IMR-90 (cell line): ENCODE measurements around the gene FBXL4. TPM values are rescaled to one million over a fixed set of nuclear protein-coding genes. Genes with fewer than 3 reads are reported as not detected.

Experiments used
- ATAC-seq: fragments of 200-7000 bp; cut with Tn5 transposase; 2 replicates; pipeline ENCODE4 v1.9.1; 2020; ENCODE audit warnings: low read depth, mild to moderate bottlenecking, moderate library complexity
- BruUV-seq: library from RNA; stranded (reverse); fragments of 400-500 nt; replicated peaks from 2 replicates; lab custom pipeline; 2021; lab: Mats Ljungman, UMichigan
- CTCF ChIA-PET: fragments of 300-600 bp; formaldehyde crosslinking; extraction: SDS; loops from one replicate; lab custom pipeline; 2021; ENCODE audit warnings: antibody characterized with exemption; lab: Yijun Ruan, JAX
- POLR2A ChIA-PET: fragments of 300-600 bp; sonication (Branson Sonifier 250); formaldehyde crosslinking; loops from one replicate; lab custom pipeline; 2022; ENCODE audit warnings: antibody characterized with exemption; ENCODE audit not compliant: unreplicated experiment; lab: Charles Lee
- DNase-seq: peaks from one replicate; pipeline ENCODE4 v3.0.0; 2013
- H2AFZ ChIP-seq: replicated peaks from 2 replicates; pipeline ENCODE3; 2013; ENCODE audit warnings: low read length, mild to moderate bottlenecking; ENCODE audit not compliant: poor library complexity
- H2AK5ac ChIP-seq: 2 replicates; pipeline ENCODE4 v1.6.1; 2013; ENCODE audit warnings: low read depth, low read length, inconsistent platforms
- H2AK9ac ChIP-seq: replicated peaks from 2 replicates; pipeline ENCODE3; 2013; ENCODE audit warnings: mild to moderate bottlenecking, low read depth, low read length, moderate library complexity; ENCODE audit not compliant: poor library complexity
- H2BK120ac ChIP-seq: 2 replicates; pipeline ENCODE4 v1.6.1; 2013; ENCODE audit warnings: low read depth, low read length, inconsistent platforms
- H2BK15ac ChIP-seq: 3 replicates; pipeline ENCODE4 v1.6.1; 2013; ENCODE audit warnings: low read depth, low read length, inconsistent platforms
- H2BK20ac ChIP-seq: 2 replicates; pipeline ENCODE4 v1.6.1; 2013; ENCODE audit warnings: low read depth, mild to moderate bottlenecking, inconsistent platforms, low read length, moderate library complexity
- H2BK5ac ChIP-seq: 2 replicates; pipeline ENCODE4 v1.6.1; 2013; ENCODE audit warnings: mild to moderate bottlenecking, low read depth, low read length, inconsistent platforms; ENCODE audit not compliant: poor library complexity, severe bottlenecking
- H3K14ac ChIP-seq: replicated peaks from 2 replicates; pipeline ENCODE4 v1.6.1; 2013; ENCODE audit warnings: low read depth, low read length, inconsistent platforms
- H3K18ac ChIP-seq: 2 replicates; pipeline ENCODE4 v1.6.1; 2013; ENCODE audit warnings: low read depth, low read length, control low read depth
- H3K23ac ChIP-seq: 2 replicates; pipeline ENCODE4 v1.6.1; 2013; ENCODE audit warnings: low read depth, low read length, inconsistent platforms
- H3K27ac ChIP-seq: 2 replicates; pipeline ENCODE4 v1.5.1; 2013; ENCODE audit warnings: mild to moderate bottlenecking, control low read depth, low read length; ENCODE audit not compliant: insufficient read depth
- H3K27me3 ChIP-seq: 2 replicates; pipeline ENCODE4 v1.6.1; 2013; ENCODE audit warnings: low read length; ENCODE audit not compliant: control insufficient read depth, insufficient read depth
- H3K36me3 ChIP-seq: 2 replicates; pipeline ENCODE4 v1.6.1; 2013; ENCODE audit warnings: low read length, mixed read lengths; ENCODE audit not compliant: control insufficient read depth, insufficient read depth
- H3K4ac ChIP-seq: 2 replicates; pipeline ENCODE4 v1.6.1; 2013; ENCODE audit warnings: low read depth, low read length, inconsistent platforms
- H3K4me1 ChIP-seq: 2 replicates; pipeline ENCODE4 v1.6.1; 2013; ENCODE audit warnings: low read length, mixed read lengths; ENCODE audit not compliant: control insufficient read depth, insufficient read depth
- H3K4me2 ChIP-seq: 2 replicates; pipeline ENCODE4 v1.6.1; 2013; ENCODE audit warnings: low read depth, mild to moderate bottlenecking, control low read depth, low read length, moderate library complexity
- H3K4me3 ChIP-seq: 2 replicates; pipeline ENCODE4 v1.5.1; 2013; ENCODE audit warnings: low read depth, mild to moderate bottlenecking, control low read depth, low read length, moderate library complexity; ENCODE audit not compliant: insufficient read depth
- H3K56ac ChIP-seq: 2 replicates; pipeline ENCODE4 v1.6.1; 2013; ENCODE audit warnings: low read length, inconsistent platforms; ENCODE audit not compliant: insufficient read depth; ENCODE audit errors: extremely low read depth
- H3K79me1 ChIP-seq, 2 experiments: 2 replicates each; pipeline ENCODE4 v1.6.1; 2013; ENCODE audit warnings: low read length in 2 of 2, inconsistent platforms in 1 of 2, low read depth in 1 of 2
- H3K9ac ChIP-seq: 2 replicates; pipeline ENCODE4 v1.6.1; 2013; ENCODE audit warnings: low read depth, low read length, control low read depth
- H3K9me1 ChIP-seq: 2 replicates; pipeline ENCODE4 v1.6.1; 2013; ENCODE audit warnings: low read length, inconsistent platforms; ENCODE audit not compliant: insufficient read depth
- H3K9me3 ChIP-seq: 2 replicates; pipeline ENCODE4 v1.6.1; 2013; ENCODE audit warnings: low read length; ENCODE audit not compliant: control insufficient read depth, insufficient read depth
- H4K20me1 ChIP-seq: 2 replicates; pipeline ENCODE4 v1.6.1; 2013; ENCODE audit warnings: low read length, inconsistent platforms; ENCODE audit not compliant: insufficient read depth
- H4K5ac ChIP-seq: 2 replicates; pipeline ENCODE4 v1.6.1; 2013; ENCODE audit warnings: mild to moderate bottlenecking, low read depth, low read length, control low read depth
- H4K8ac ChIP-seq, 2 experiments: 2 replicates each; pipeline ENCODE4 v1.6.1; 2013; ENCODE audit warnings: low read depth in 2 of 2, low read length in 2 of 2, control low read depth in 1 of 2, inconsistent platforms in 1 of 2
- H4K91ac ChIP-seq: 2 replicates; pipeline ENCODE4 v1.6.1; 2013; ENCODE audit warnings: low read depth, low read length, inconsistent platforms; ENCODE audit not compliant: insufficient read depth
- BHLHE40 ChIP-seq: fragments of 150-350 bp; IDR thresholded peaks from 2 replicates; pipeline ENCODE4 v1.6.1; 2016; ENCODE audit warnings: mild to moderate bottlenecking, low read depth, low read length
- CEBPB ChIP-seq: IDR thresholded peaks from 2 replicates; pipeline ENCODE4 v1.6.1; 2012; ENCODE audit warnings: low read depth, low read length, improper control_type of control experiment
- CHD1 ChIP-seq: IDR thresholded peaks from 2 replicates; pipeline ENCODE4 v1.6.1; 2012; ENCODE audit warnings: low read depth, low read length, improper control_type of control experiment
- CTCF ChIP-seq: conservative IDR thresholded peaks from 2 replicates; pipeline ENCODE4 v1.5.1; 2012; ENCODE audit warnings: mild to moderate bottlenecking, low read depth, low read length, improper control_type of control experiment
- ELK1 ChIP-seq: fragments of 150-350 bp; IDR thresholded peaks from 2 replicates; pipeline ENCODE4 v1.6.1; 2016; ENCODE audit warnings: low read depth, mild to moderate bottlenecking, low read length, moderate library complexity, borderline replicate concordance
- FOS ChIP-seq: fragments of 150-350 bp; IDR thresholded peaks from 2 replicates; pipeline ENCODE4 v1.6.1; 2016; ENCODE audit warnings: low read depth, low read length
- MAFK ChIP-seq: IDR thresholded peaks from 2 replicates; pipeline ENCODE4 v1.6.1; 2012; ENCODE audit warnings: low read depth, low read length, improper control_type of control experiment
- MAZ ChIP-seq: IDR thresholded peaks from 2 replicates; pipeline ENCODE4 v1.6.1; 2012; ENCODE audit warnings: low read depth, mild to moderate bottlenecking, low read length, improper control_type of control experiment, moderate library complexity, borderline replicate concordance
- MXI1 ChIP-seq: IDR thresholded peaks from 2 replicates; pipeline ENCODE4 v1.6.1; 2012; ENCODE audit warnings: low read depth, mild to moderate bottlenecking, low read length, moderate library complexity, borderline replicate concordance
- NFE2L2 ChIP-seq: fragments of 150-350 bp; IDR thresholded peaks from 2 replicates; pipeline ENCODE4 v1.6.1; 2016; ENCODE audit warnings: low read depth, mild to moderate bottlenecking, low read length
- POLR2A ChIP-seq: IDR thresholded peaks from 2 replicates; pipeline ENCODE4 v1.6.1; 2012; ENCODE audit warnings: mild to moderate bottlenecking, low read depth, low read length
- RAD21 ChIP-seq: IDR thresholded peaks from 2 replicates; pipeline ENCODE4 v1.6.1; 2012; ENCODE audit warnings: low read length, improper control_type of control experiment
- RCOR1 ChIP-seq: IDR thresholded peaks from 2 replicates; pipeline ENCODE4 v1.6.1; 2012; ENCODE audit warnings: mild to moderate bottlenecking, low read length, improper control_type of control experiment; ENCODE audit not compliant: insufficient replicate concordance
- RFX5 ChIP-seq: IDR thresholded peaks from 2 replicates; pipeline ENCODE4 v1.8.0; 2012; ENCODE audit warnings: low read depth, mild to moderate bottlenecking, low read length, moderate library complexity
- SMC3 ChIP-seq: fragments of 150-350 bp; IDR thresholded peaks from 2 replicates; pipeline ENCODE4 v1.6.1; 2016; ENCODE audit warnings: low read depth, mild to moderate bottlenecking, antibody characterized with exemption, low read length, moderate library complexity
- USF2 ChIP-seq: fragments of 150-350 bp; IDR thresholded peaks from 2 replicates; pipeline ENCODE4 v1.6.1; 2017; ENCODE audit warnings: mild to moderate bottlenecking, antibody characterized with exemption, low read length, low read depth
- WGBS, 2 experiments: methylation state at CpG; one replicate each; pipeline versions ENCODE4 v1.1.5 to v1.1.7; 2013; ENCODE audit warnings: missing lambda C conversion rate in 2 of 2; ENCODE audit not compliant: insufficient read length in 1 of 2; ENCODE audit errors: extremely low coverage in 2 of 2; 5-methylcytosine and 5-hydroxymethylcytosine counted together
- dilution Hi-C: fragments of 300-500 bp; cut with HindIII; formaldehyde crosslinking; loops from one replicate; pipeline ENCODE4 v1.14.3; 2018; ENCODE audit warnings: low sequenced_read_pairs; ENCODE audit not compliant: unreplicated experiment
- in situ Hi-C: fragments of 300-500 bp; cut with MboI; formaldehyde crosslinking; loops from 3 replicates; pipeline ENCODE4 v1.14.3; 2019; ENCODE audit warnings: low sequenced_read_pairs, inconsistent platforms, mixed read lengths
- intact Hi-C: fragments of 100-400 bp; cut with micrococcal nuclease; formaldehyde crosslinking; loops from 2 replicates; pipeline ENCODE4 v1.10.0; 2022
- polyA plus RNA-seq, 3 experiments: library from polyadenylated mRNA; depleted of rRNA; stranded (reverse); fragments of >200 nt; gene quantifications; 2 replicates each; pipeline ENCODE4 v1.2.3, GENCODE V29; 2012; ENCODE audit warnings: low replicate concordance in 1 of 3
- total RNA-seq: library from RNA; depleted of rRNA; stranded (reverse); fragments of >200 nt; gene quantifications from 2 replicates; pipeline ENCODE4 v1.2.3, GENCODE V29; 2012

The FBXL4 gene
- total and polyA plus RNA-seq, 2 of the 4 experiments (the other 2 are of a cell fraction): 7.8 to 17.6 TPM

DNA sequence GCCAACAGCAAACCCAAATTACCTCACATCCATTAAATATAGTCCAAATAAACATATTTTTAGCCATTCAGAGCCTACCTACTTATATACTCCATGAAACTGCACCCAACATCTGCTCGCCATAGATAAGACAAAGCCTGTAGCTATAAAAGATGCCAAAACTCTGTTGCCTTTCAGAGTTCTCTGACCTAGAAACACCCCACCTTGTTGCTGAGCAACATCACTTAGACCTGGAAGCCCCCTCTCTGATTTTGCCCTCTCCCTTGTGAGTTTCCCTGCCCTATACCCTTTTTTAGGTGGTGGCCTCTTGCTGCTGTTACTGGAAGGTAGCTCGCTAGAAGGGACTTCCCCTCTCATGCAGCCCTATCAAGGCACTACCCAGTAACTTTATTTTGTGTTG lies 27.7 kb upstream of the FBXL4 start:
- Histone ChIP-seq H2BK120ac (no peak overlapping the region), H3K9me3 (no peaks in the 10 kb centered on the region), H3K56ac (no peak overlapping the region), H3K27me3 (no peaks in the 10 kb centered on the region; the same call in 1 of the 2 replicates), H4K8ac (no peak overlapping the region), H2AK9ac (no peak overlapping the region), H3K9me1 (no peaks in the 10 kb centered on the region), H4K5ac (no peak overlapping the region), H3K9ac (no peak overlapping the region), H4K91ac (no peak overlapping the region), H3K18ac (no peak overlapping the region), H3K4me1 (no peaks in the 10 kb centered on the region), H2BK5ac (no peak overlapping the region), H3K23ac (no peak overlapping the region), H3K4ac (no peak overlapping the region), H2BK20ac (no peak overlapping the region), H3K36me3 (no peaks in the 10 kb centered on the region), H3K14ac (no peak overlapping the region), H2AFZ (no peak overlapping the region), H2AK5ac (no peak overlapping the region), H3K27ac (no peak overlapping the region), H2BK15ac (no peak overlapping the region), H3K4me3 (no peak overlapping the region), H4K20me1 (no peaks in the 10 kb centered on the region), H3K4me2 (no peak overlapping the region), H3K79me1 (no peaks in the 10 kb centered on the region)
- POLR2A ChIA-PET: no interaction called here
- intact Hi-C loops: no loop called here
- TF ChIP-seq RFX5 (no peak), NFE2L2 (no peak), CEBPB (no peak), MAFK (no peak), RCOR1 (no peak), BHLHE40 (no peak), USF2 (no peak), MXI1 (no peak), CTCF (no peak), ELK1 (no peak), MAZ (no peak), RAD21 (no peak), FOS (no peak), CHD1 (no peak), POLR2A (no peak), SMC3 (no peak)
- no peak for DNase-seq
- CTCF ChIA-PET: no interaction called here
- WGBS, 2 experiments: 86% methylated on average over 1 of the region's 2 CpGs; no CpG with 5 or more reads in 1 of the 2 experiments
- dilution Hi-C loops: no loop called here
- in situ Hi-C loops: no loop called here
- ATAC-seq: no peak
- BruUV-seq: no TSS peak
